Trophoblast cell (in vitro differentiated cells and primary cell): ENCODE data around the gene BMPER.

Experiments used
- DNase-seq, 2 donors: peaks; one replicate each; pipeline ENCODE4 v3.0.0-alpha.2; 2016
- H2AFZ ChIP-seq: 2 replicates; pipeline ENCODE4 v1.6.1; 2013; ENCODE audit warnings: low read length, moderate library complexity, mild to moderate bottlenecking; ENCODE audit not compliant: insufficient read depth, poor library complexity
- H2AK5ac ChIP-seq: 2 replicates; pipeline ENCODE4 v1.6.1; 2013; ENCODE audit warnings: mild to moderate bottlenecking, low read length
- H2BK120ac ChIP-seq: 2 replicates; pipeline ENCODE4 v1.6.1; 2013; ENCODE audit warnings: low read length, mild to moderate bottlenecking, moderate library complexity; ENCODE audit not compliant: insufficient read depth, poor library complexity
- H2BK12ac ChIP-seq: 2 replicates; pipeline ENCODE4 v1.6.1; 2013; ENCODE audit warnings: mild to moderate bottlenecking, low read length, moderate library complexity
- H2BK5ac ChIP-seq: 2 replicates; pipeline ENCODE4 v1.6.1; 2013; ENCODE audit warnings: low read length, low read depth, moderate library complexity, mild to moderate bottlenecking; ENCODE audit not compliant: poor library complexity
- H3K14ac ChIP-seq: 2 replicates; pipeline ENCODE4 v1.6.1; 2013; ENCODE audit warnings: mild to moderate bottlenecking, low read length
- H3K18ac ChIP-seq: 2 replicates; pipeline ENCODE4 v1.6.1; 2013; ENCODE audit warnings: mild to moderate bottlenecking, low read length
- H3K23ac ChIP-seq: 2 replicates; pipeline ENCODE4 v1.6.1; 2013; ENCODE audit warnings: low read length
- H3K27ac ChIP-seq: 2 replicates; pipeline ENCODE4 v1.5.1; 2013; ENCODE audit warnings: low read depth, mild to moderate bottlenecking, inconsistent platforms, low read length, moderate library complexity
- H3K27me3 ChIP-seq: 2 replicates; pipeline ENCODE4 v1.6.1; 2013; ENCODE audit warnings: inconsistent platforms, mild to moderate bottlenecking, low read length, moderate library complexity; ENCODE audit not compliant: insufficient read depth
- H3K36me3 ChIP-seq, 2 experiments: 1 replicate in 1 of 2; 2 replicates in 1 of 2; pipeline ENCODE4 v1.6.1; 2013; ENCODE audit warnings: low read length in 2 of 2, mild to moderate bottlenecking in 2 of 2, moderate library complexity in 1 of 2; ENCODE audit not compliant: insufficient read depth in 2 of 2, control insufficient read depth in 1 of 2
- H3K4ac ChIP-seq: 2 replicates; pipeline ENCODE4 v1.6.1; 2013; ENCODE audit warnings: low read depth, mild to moderate bottlenecking, low read length, moderate library complexity
- H3K4me1 ChIP-seq, 2 experiments: 1 replicate in 1 of 2; 2 replicates in 1 of 2; pipeline ENCODE4 v1.6.1; 2013; ENCODE audit warnings: low read length in 2 of 2, mild to moderate bottlenecking in 2 of 2, moderate library complexity in 1 of 2; ENCODE audit not compliant: insufficient read depth in 2 of 2, control insufficient read depth in 1 of 2
- H3K4me2 ChIP-seq: 2 replicates; pipeline ENCODE4 v1.6.1; 2013; ENCODE audit warnings: inconsistent platforms, mild to moderate bottlenecking, low read length, moderate library complexity
- H3K4me3 ChIP-seq: 2 replicates; pipeline ENCODE4 v1.5.1; 2013; ENCODE audit warnings: mild to moderate bottlenecking, low read depth, low read length, inconsistent platforms
- H3K79me1 ChIP-seq: one replicate; pipeline ENCODE4 v1.6.1; 2013; ENCODE audit warnings: low read length
- H3K79me2 ChIP-seq: 2 replicates; pipeline ENCODE4 v1.6.1; 2013; ENCODE audit warnings: low read length, mild to moderate bottlenecking; ENCODE audit not compliant: control insufficient read depth, insufficient read depth, poor library complexity
- H3K9ac ChIP-seq: 2 replicates; pipeline ENCODE4 v1.6.1; 2013; ENCODE audit warnings: mild to moderate bottlenecking, low read length
- H3K9me3 ChIP-seq: 2 replicates; pipeline ENCODE4 v1.6.1; 2013; ENCODE audit warnings: low read depth, mild to moderate bottlenecking, control low read depth, inconsistent platforms, low read length; ENCODE audit not compliant: insufficient read depth
- H4K12ac ChIP-seq: 2 replicates; pipeline ENCODE4 v1.6.1; 2013; ENCODE audit warnings: low read depth, mild to moderate bottlenecking, low read length, moderate library complexity
- H4K8ac ChIP-seq: 2 replicates; pipeline ENCODE4 v1.6.1; 2013; ENCODE audit warnings: low read depth, mild to moderate bottlenecking, low read length, moderate library complexity
- H4K91ac ChIP-seq: one replicate; pipeline ENCODE4 v1.6.1; 2013; ENCODE audit warnings: low read depth, mild to moderate bottlenecking, low read length, moderate library complexity
- WGBS: extraction: QIAGEN DNeasy Blood & Tissue Kit; methylation state at CpG from one replicate; pipeline ENCODE4 v1.1.7; 2013; ENCODE audit warnings: missing lambda C conversion rate; ENCODE audit not compliant: insufficient read length, insufficient coverage; ENCODE audit errors: extremely low coverage; 5-methylcytosine and 5-hydroxymethylcytosine counted together

Gene BMPER

DNA sequence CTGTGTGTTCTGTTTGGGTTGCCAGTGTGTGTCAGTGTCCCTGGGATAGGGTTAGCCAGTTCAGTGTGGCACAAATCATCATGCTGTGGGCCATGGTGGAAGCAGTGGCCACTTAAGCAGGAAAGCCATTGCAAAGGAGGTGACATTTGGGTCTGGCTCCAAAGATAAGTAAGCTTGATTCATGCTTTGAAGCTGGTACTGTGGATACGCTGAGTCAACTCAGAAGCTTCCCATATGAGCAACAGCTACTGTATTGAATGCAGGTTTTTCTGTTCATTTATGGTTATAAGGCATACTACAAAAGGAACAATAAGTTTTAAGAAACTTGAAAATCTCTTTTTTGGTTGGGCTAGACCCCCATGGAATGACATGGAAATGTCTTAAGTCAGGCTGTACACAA lies 143.1 kb downstream of the BMPER start:
- WGBS: no CpG with 5 or more reads among the region's 1 CpG
- Histone ChIP-seq H2BK12ac (no peak overlapping the region), H2AFZ (no peak overlapping the region)

DNA sequence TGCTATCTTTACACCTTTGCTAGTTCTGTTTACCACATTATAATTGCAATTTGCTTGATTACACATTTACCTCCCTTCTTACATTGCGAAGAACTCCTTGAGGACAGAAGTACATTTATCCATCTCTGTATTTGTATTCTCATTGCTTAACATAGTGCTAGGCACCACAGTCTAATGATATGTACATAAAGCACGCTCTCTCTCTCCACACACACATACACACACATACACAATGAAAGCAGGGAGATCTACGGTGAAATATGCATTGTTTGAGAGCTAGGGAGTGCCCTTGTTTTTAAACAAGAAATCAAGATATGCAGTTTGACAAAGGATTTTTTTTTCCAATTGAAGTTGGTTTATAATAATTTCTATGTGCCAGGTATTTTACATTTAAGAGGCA lies 148.7 kb downstream of the BMPER start:
- H2BK120ac ChIP-seq: no peak overlapping the region
- H3K27ac ChIP-seq: no peak overlapping the region
- H3K36me3 ChIP-seq: no peaks in the 10 kb centered on the region
- H3K79me1 ChIP-seq: no peaks in the 10 kb centered on the region
- no peak overlapping the region for H3K4me2 ChIP-seq
- no peak for DNase-seq
- no peaks in the 10 kb centered on the region for H3K27me3 ChIP-seq
- H3K4me3 ChIP-seq: no peak overlapping the region
- no peak overlapping the region for H4K91ac ChIP-seq
- H2AFZ ChIP-seq: no peak overlapping the region
- H3K9me3 ChIP-seq: no peaks in the 10 kb centered on the region
- WGBS: no CpG with 5 or more reads among the region's 3 CpGs
- no peak overlapping the region for H3K18ac ChIP-seq
- H3K23ac ChIP-seq: no peak overlapping the region
- H4K8ac ChIP-seq: no peak overlapping the region
- H3K14ac ChIP-seq: no peak overlapping the region
- peaks cover 0 to 1% of the 10 kb centered on the region in 2 experiments for H3K4me1 ChIP-seq
- H3K9ac ChIP-seq: no peak overlapping the region
- H2BK5ac ChIP-seq: no peak overlapping the region
- no peak overlapping the region for H4K12ac ChIP-seq
- H3K4ac ChIP-seq: no peak overlapping the region
- no peak overlapping the region for H2AK5ac ChIP-seq
- H2BK12ac ChIP-seq: no peak overlapping the region
- H3K79me2 ChIP-seq: no peaks in the 10 kb centered on the region

More for the DNA sequence above, 143.1 kb downstream of the BMPER start:
- H2AK5ac ChIP-seq: no peak overlapping the region
- H3K4ac ChIP-seq: no peak overlapping the region
- H3K36me3 ChIP-seq: no peaks in the 10 kb centered on the region
- H3K9ac ChIP-seq: no peak overlapping the region
- H3K27ac ChIP-seq: no peak overlapping the region
- H3K4me3 ChIP-seq: no peak overlapping the region
- H3K23ac ChIP-seq: no peak overlapping the region
- H3K79me1 ChIP-seq: no peaks in the 10 kb centered on the region
- DNase-seq: no peak
- H2BK120ac ChIP-seq: no peak overlapping the region
- H3K27me3 ChIP-seq: no peaks in the 10 kb centered on the region
- no peaks in the 10 kb centered on the region for H3K9me3 ChIP-seq
- H4K8ac ChIP-seq: no peak overlapping the region
- no peak overlapping the region for H2BK5ac ChIP-seq
- H3K18ac ChIP-seq: no peak overlapping the region
- no peak overlapping the region for H4K12ac ChIP-seq
- no peak overlapping the region for H3K14ac ChIP-seq
- no peaks in the 10 kb centered on the region for H3K79me2 ChIP-seq
- no peak overlapping the region for H3K4me2 ChIP-seq
- no peak overlapping the region for H4K91ac ChIP-seq
- no peaks in the 10 kb centered on the region for H3K4me1 ChIP-seq

DNA sequence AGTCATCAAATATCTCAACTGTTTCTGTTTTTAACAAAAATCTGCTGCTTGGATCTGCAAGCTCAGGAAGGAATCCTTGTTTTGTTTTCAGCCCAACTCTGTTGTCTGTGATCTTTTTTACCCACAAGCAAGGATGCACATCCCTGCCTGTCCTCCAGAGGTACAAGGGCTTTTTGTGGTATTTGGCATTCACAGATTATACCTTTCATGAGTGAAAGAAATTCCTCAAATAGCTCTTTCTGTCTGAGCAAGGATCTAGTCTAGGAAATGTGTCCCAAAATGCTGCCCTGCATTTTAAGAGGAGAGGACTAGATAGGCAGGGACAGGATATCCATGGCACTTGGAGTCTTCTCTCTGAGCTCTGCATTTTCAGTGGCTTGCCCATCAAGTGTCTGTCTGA lies 151.8 kb downstream of the BMPER start:
- H4K8ac ChIP-seq: no peak overlapping the region
- H3K4me1 ChIP-seq: peaks cover 0 to 1% of the 10 kb centered on the region in 2 experiments
- H4K91ac ChIP-seq: no peak overlapping the region
- H3K14ac ChIP-seq: no peak overlapping the region
- no peak overlapping the region for H2AFZ ChIP-seq
- no peak overlapping the region for H3K9ac ChIP-seq
- H3K18ac ChIP-seq: no peak overlapping the region
- no peak overlapping the region for H3K4me3 ChIP-seq
- no peaks in the 10 kb centered on the region for H3K9me3 ChIP-seq
- H2AK5ac ChIP-seq: no peak overlapping the region
- H3K79me2 ChIP-seq: no peaks in the 10 kb centered on the region
- no peak overlapping the region for H3K4ac ChIP-seq
- H3K23ac ChIP-seq: no peak overlapping the region
- no peaks in the 10 kb centered on the region for H3K79me1 ChIP-seq
- DNase-seq: peak; percentile 60 to 86
- no peak overlapping the region for H2BK5ac ChIP-seq
- H3K4me2 ChIP-seq: no peak overlapping the region
- no peak overlapping the region for H2BK120ac ChIP-seq
- no peaks in the 10 kb centered on the region for H3K36me3 ChIP-seq
- H2BK12ac ChIP-seq: no peak overlapping the region
- no peaks in the 10 kb centered on the region for H3K27me3 ChIP-seq
- H3K27ac ChIP-seq: no peak overlapping the region
- no peak overlapping the region for H4K12ac ChIP-seq

DNA sequence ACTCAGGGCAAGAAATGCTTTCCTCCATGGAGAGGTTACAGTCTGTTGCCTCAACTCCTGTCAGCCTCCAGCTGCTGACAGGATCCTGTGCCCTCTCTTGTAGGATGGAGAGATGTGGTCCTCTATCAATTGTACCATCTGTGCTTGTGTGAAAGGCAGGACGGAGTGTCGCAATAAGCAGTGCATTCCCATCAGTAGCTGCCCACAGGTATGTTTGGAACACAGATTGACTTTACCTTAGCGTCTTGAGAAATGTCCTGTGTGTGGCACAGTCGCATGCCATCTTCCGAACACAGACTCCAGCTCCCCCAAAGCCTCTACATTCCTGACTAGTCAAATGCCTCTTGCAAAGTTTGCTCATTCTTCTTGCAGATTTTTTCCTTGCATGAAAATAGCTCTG lies 152.6 kb downstream of the BMPER start:
- Histone ChIP-seq H3K36me3 (no peaks in the 10 kb centered on the region), H3K27ac (no peak overlapping the region), H2BK5ac (no peak overlapping the region), H3K9me3 (no peaks in the 10 kb centered on the region), H2BK12ac (no peak overlapping the region), H4K91ac (no peak overlapping the region), H3K4me1 (peaks cover 0 to 1% of the 10 kb centered on the region in 2 experiments), H3K14ac (no peak overlapping the region), H3K79me2 (no peaks in the 10 kb centered on the region), H3K4ac (no peak overlapping the region), H3K18ac (no peak overlapping the region), H2AFZ (no peak overlapping the region), H3K27me3 (no peaks in the 10 kb centered on the region), H4K8ac (no peak overlapping the region), H3K4me3 (no peak overlapping the region), H3K9ac (no peak overlapping the region), H3K23ac (no peak overlapping the region), H3K79me1 (no peaks in the 10 kb centered on the region), H2BK120ac (no peak overlapping the region), H4K12ac (no peak overlapping the region), H3K4me2 (no peak overlapping the region), H2AK5ac (no peak overlapping the region)
- no CpG with 5 or more reads among the region's 5 CpGs for WGBS
- DNase-seq: peak; percentile 93 to 95
